ENCODE data around the gene DEPDC7.
"Not testable (repeated sequence)": the region's sequence is repeated elsewhere in the genome, so short reads cannot be mapped to it uniquely, and the experiment has no call there.

DEPDC7 gene

DNA sequence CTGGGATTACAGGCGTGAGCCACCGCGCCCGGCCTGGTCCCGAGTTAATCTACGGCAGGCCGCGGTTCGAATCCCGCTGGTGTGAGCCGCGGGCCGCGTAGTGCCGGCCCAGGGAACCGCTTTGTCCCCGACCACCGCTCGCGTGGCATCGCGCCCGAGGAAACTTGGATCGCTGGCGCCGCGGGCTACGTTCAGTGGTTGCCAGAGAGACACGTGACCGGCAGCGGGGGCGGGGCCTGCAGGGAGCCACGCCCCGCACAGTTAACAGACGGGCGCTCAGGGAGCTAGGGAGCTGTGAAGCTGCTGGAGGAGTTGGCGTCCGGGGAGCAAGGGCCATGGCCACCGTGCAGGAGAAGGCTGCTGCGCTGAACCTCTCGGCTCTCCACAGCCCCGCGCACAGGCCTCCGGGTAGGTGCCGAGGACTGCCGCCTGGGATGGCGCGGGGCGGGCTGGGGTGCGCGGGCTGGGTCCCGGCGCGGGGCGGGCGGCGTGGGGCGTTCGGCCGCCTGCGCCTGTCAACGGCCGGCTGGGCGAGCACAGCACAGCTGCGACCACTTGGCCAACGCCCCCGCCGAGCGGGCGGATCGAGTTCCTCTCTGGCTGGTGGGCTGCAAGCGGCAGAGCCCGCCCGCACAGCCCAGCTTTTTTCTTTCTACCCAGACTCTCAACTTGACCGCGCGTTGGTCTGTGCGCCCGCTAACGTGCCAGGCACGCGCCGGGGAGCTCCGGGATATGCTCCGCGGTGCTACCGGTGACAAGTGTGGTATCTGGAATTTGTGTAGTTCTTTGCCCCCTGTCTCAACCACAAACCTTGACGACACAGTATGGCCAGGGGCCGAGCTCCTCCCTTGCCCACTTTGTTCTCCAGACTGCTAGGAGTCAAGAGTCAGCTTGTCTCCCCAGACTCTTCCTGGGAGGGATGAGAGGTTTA lies at the start of gene DEPDC7:
TSS of gene DEPDC7 (plus strand) at position 258 of the 931 bp plus-strand sequence. CDS start at position 336, 78 bp downstream.
- DNase-seq (ENCODE audit: low spot score), result peak; percentile 69

DNA sequence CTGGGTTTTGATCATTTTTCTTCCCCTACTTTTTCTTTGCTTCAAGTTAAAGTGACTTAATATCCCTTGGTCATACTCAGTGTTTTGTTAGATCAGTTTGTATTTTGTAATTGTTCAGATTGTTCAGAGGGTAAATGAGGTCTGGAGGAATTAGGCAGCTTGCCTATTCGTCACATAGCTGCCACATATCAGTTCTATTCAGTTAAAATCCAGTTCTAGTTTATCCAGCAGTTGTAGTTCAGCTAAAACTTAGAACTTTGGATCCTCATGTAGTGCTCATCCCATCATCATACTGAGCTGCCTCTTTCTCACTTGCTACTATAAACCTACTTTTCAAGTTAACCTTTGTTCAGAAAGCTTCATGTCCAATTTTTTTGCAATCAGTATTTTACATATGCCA lies 47.1 kb upstream of the DEPDC7 start:
- no peak for DNase-seq (ENCODE audit: low spot score)

DNA sequence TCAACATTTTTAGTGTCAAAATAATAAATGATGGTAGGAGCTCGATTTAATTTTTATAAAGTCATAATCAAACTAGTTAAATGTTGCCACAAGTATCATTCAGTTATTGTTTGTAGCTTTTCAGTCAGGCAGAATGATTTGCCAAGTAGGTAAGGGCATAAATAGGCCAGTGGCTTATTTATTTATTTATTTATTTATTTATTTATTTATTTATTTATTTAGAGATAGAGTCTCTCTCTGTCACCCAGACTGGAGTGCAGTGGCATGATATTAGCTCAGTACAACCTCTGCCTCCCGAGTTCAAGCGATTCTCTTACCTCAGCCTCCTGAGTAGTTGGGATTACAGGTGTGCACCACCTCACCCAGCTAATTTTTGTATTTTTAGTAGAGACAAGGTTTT lies 43.4 kb upstream of the DEPDC7 start:
- DNase-seq (ENCODE audit: low spot score), result not testable (repeated sequence)

- no peak for DNase-seq (ENCODE audit: low spot score)
Observed at GRCh38 chr11:32972781-32973180, 42.9 kb upstream of the DEPDC7 start.

DNA sequence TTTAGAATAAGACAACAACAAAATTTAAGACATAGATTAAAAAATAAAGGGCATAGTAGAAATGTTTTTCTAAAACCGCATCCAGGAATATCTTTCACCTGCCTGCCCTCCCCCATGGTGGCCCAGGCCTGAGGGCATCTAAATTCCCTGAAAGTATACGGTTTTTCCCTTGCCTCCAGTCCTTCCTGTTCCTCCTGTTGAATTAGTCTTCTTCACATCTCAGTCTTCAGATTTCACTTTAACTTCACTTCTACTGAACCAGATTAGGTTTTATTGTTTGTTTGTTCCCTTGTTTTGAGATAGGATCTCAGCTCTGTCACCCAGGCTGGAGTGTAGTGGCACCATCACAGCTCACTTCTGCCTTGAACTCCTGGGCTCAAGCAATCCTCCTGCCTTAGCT lies 33.1 kb upstream of the DEPDC7 start:
- no peak for DNase-seq (ENCODE audit: low spot score)

- DNase-seq (ENCODE audit: low spot score), result no peak
Observed at GRCh38 chr11:32983506-32983905, 32.2 kb upstream of the DEPDC7 start.

GRCh38 chr11:32985600-32985999 lies 30.1 kb upstream of the DEPDC7 start:
- DNase-seq (ENCODE audit: low spot score), result no peak

DNA sequence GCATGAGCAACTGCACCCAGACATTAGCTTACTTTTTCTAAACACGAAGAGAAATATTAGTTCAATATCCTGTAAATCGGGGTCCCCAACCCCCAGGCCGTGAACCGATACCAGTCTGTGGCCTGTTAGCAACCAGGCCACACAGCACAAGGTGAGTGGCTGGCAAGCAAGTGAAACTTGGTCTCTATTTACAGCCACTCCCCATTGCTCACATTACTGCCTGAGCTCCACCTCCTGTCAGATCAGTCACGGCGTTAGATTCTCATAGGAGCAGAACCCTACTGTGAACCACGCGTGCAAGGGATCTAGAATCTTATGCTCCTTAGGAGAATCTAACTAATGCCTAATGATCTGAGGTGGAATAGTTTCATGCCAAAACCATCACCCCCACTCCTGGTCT lies 27.8 kb upstream of the DEPDC7 start:
- no peak for DNase-seq (ENCODE audit: low spot score)

DNA sequence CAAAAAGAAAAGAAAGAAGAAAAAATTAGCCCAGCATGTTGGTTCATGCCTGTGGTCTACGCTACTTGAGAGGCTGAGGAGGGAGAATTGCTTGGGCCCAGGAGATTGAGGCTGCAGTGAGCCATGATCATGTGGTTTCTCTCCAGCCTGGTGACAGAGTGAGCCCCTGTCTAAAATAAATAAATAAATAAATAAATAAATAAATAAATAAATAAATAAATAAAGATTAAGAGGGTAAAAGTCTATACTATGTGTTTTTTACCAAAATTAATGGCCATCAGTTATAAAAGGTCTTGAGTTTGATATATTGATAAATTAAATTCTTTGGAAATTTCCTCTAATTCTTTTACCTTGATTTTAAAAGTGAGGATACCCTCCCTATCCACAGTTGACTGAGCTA lies 25.2 kb upstream of the DEPDC7 start:
- DNase-seq (ENCODE audit: low spot score), result no peak

GRCh38 chr11:32991427-32991826 lies 24.3 kb upstream of the DEPDC7 start:
- DNase-seq (ENCODE audit: low spot score), result no peak

GRCh38 chr11:32991898-32992297 lies 23.8 kb upstream of the DEPDC7 start:
- DNase-seq (ENCODE audit: low spot score), result no peak

DNA sequence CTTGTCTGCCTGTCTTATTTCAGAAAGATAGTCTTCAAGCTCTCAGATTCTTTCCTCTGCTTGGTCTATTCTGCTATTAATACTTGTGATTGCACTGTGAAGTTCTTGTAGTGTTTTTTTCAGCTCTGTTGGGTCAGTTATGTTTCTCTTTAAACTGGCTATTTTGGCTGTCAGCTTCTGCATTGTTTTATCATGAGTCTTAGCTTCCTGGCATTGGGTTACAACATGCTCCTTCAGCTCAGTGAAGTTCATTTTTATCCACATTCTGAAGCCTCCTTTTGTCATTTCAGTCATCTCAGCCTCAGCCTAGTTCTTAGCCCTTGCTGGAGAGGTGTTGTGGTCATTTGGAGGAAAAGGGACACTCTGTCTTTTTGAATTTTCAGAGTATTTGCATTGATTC lies 15.5 kb upstream of the DEPDC7 start:
- DNase-seq (ENCODE audit: low spot score), result no peak

GRCh38 chr11:33001281-33001680 lies 14.4 kb upstream of the DEPDC7 start:
- DNase-seq (ENCODE audit: low spot score), result no peak

DNA sequence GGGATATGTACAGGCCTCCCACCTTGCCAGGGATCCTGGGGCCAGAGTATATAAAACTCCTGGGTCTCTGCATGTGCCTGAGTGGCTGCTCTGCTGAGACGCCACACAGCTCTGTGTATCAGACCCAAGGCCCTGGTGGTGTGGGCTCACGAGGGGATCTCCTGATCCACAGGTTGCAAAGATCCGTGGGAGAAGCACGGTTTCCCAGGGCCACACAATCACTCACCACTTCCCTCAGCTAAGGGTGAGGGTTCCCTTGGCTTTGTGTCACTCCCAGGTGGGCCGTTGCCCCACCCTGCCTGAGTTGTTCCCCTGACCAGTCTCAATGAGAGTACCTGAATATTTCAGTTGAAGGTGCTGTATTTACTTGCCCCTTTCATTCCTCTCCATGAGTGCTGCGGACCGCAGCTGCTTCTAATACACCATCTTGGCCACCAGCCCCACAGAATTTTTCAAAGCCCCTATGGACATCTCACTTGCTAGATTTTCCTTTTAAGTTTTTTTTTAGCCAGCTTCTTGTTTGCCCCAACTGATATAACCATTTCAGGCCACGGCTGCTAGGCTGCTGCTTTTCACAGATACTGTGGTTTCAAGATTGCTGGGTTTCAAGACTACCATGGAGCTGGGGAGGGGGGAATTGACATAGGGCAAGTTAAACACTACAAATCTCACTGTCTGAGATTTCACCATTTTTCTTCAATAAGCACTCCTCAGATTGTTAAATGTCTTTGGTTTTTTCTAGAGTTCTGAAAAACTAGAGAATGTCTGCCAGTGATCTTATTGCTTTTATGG lies 13.7 kb upstream of the DEPDC7 start:
- DNase-seq (ENCODE audit: low spot score), result no peak

DNA sequence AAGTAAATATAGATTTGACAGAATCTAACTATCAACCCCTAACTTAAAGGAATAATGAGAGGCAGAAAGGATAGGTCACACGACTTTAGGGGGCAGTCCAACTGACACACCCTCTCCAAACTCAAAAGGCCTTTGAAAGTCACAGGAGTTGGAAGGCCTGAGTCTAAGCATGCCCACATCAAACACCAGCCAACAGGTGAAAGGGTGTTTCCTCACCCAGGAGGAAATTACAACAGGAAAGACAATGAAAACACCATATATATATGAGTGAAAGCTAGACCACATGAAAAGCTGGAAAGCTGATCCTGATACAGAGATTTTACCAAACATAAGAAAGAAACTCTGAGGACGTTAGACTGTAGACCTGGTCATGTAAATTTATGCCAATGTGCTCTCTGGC lies 10.5 kb upstream of the DEPDC7 start:
- no peak for DNase-seq (ENCODE audit: low spot score)

GRCh38 chr11:33006010-33006409 lies 9.7 kb upstream of the DEPDC7 start:
- no peak for DNase-seq (ENCODE audit: low spot score)

GRCh38 chr11:33013755-33014154 lies 1.9 kb upstream of the DEPDC7 start:
- no peak for DNase-seq (ENCODE audit: low spot score)

- DNase-seq (ENCODE audit: low spot score), result no peak
Observed at GRCh38 chr11:33016654-33017053, 976 bp downstream of the DEPDC7 start.

- no peak for DNase-seq (ENCODE audit: low spot score)
Observed at GRCh38 chr11:33017478-33017877, 1.8 kb downstream of the DEPDC7 start.

GRCh38 chr11:33017965-33018364 lies 2.3 kb downstream of the DEPDC7 start:
- no peak for DNase-seq (ENCODE audit: low spot score)

DNA sequence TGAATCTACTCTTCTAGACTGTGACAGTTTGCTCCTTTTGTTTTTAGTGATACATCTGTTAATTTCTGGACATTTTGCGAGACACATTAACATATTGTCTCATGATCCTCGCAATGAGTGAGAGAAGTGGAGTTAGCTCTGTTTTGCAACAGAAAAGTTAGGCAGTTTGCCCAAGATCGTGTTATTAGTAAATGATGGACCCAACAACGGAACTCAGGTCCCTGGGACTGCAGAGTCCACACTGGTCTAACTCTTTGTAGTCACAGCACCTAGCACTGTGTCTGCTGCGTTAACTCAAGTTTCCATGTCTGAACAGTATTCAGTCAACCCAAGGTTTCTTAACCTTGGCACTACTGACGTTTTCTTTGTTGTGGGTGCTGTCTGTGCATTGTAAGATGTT lies 3.2 kb downstream of the DEPDC7 start:
- no peak for DNase-seq (ENCODE audit: low spot score)

DNA sequence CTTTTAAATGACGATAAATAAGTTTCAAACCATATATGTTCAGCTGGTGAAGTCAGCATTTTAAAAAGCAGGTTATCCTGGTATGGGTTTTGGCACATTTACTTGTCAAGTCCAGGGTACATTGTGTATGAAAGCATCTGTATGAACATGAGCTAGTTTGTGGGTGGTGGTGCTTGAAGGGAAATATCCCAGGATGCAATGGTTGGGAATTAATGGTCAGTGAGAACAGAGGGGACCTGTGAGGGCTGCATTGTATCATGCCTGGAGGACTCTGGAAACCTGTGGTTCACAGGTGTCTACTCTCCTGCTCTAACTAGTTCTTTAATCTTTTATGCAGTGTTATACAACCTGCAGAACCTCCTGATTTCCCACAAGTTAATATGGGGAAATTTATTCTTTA lies 5.8 kb downstream of the DEPDC7 start:
- no peak for DNase-seq (ENCODE audit: low spot score)

GRCh38 chr11:33021937-33022336 lies 6.3 kb downstream of the DEPDC7 start:
- no peak for DNase-seq (ENCODE audit: low spot score)

Data from COLO829 (cell line).